ENCODE results near the gene KSR2. TPM values are rescaled to one million over a fixed set of nuclear protein-coding genes. Genes with fewer than 3 reads are reported as not detected.

The KSR2 gene
- total and polyA plus RNA-seq, 10 of the 15 experiments (the other 5 are each of a cell fraction or from before 2014, with no cell fraction given): under 0.01 to 1.5 (median 0.01) TPM; not detected in 3

GRCh38 chr12:117926391-117926899 is 42.3 kb downstream of the KSR2 start:
- DNase-seq (ENCODE audit: low read depth, low spot score) (no peak), ATAC-seq (no peak), FAIRE-seq (no peak)
- H4K20me1 ChIP-seq (ENCODE audit: control insufficient read depth, insufficient read depth): no peaks in the 10 kb centered on the region
- RAD21 ChIA-PET (ENCODE audit: unreplicated experiment): no interaction called here
- WGBS (ENCODE audit: insufficient coverage, insufficient replicate concordance, low lambda C conversion rate, missing lambda C conversion rate): 11% methylated on average over 4 of the region's 4 CpGs
- no peak overlapping the region for H3K4me2 ChIP-seq (ENCODE audit: control insufficient read depth, insufficient read depth)
- TF ChIP-seq, protein P1, sequence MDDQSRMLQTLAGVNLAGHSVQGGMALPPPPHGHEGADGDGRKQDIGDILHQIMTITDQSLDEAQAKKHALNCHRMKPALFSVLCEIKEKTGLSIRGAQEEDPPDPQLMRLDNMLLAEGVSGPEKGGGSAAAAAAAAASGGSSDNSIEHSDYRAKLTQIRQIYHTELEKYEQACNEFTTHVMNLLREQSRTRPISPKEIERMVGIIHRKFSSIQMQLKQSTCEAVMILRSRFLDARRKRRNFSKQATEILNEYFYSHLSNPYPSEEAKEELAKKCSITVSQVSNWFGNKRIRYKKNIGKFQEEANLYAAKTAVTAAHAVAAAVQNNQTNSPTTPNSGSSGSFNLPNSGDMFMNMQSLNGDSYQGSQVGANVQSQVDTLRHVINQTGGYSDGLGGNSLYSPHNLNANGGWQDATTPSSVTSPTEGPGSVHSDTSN (IDR thresholded peaks at IDR 0.05; ENCODE audit: insufficient replicate concordance, low read depth, low read length): no peak
- TF ChIP-seq, protein P2, sequence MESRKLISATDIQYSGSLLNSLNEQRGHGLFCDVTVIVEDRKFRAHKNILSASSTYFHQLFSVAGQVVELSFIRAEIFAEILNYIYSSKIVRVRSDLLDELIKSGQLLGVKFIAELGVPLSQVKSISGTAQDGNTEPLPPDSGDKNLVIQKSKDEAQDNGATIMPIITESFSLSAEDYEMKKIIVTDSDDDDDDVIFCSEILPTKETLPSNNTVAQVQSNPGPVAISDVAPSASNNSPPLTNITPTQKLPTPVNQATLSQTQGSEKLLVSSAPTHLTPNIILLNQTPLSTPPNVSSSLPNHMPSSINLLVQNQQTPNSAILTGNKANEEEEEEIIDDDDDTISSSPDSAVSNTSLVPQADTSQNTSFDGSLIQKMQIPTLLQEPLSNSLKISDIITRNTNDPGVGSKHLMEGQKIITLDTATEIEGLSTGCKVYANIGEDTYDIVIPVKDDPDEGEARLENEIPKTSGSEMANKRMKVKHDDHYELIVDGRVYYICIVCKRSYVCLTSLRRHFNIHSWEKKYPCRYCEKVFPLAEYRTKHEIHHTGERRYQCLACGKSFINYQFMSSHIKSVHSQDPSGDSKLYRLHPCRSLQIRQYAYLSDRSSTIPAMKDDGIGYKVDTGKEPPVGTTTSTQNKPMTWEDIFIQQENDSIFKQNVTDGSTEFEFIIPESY (IDR thresholded peaks at IDR 0.05): no peak
- no peak for TF ChIP-seq MXI1 (IDR thresholded peaks at IDR 0.05; ENCODE audit: low read depth, low read length)
- no peak for TF ChIP-seq POLR2A (IDR thresholded peaks at IDR 0.05; ENCODE audit: low read depth, low read length)
- TF ChIP-seq GABPA (IDR thresholded peaks at IDR 0.05; ENCODE audit: low read depth): no peak
- no peak for TF ChIP-seq SUPT20H (IDR thresholded peaks at IDR 0.05; ENCODE audit: borderline replicate concordance, control insufficient read depth, low read depth, low read length)
- no peak for TF ChIP-seq FOXM1 (IDR thresholded peaks at IDR 0.05; ENCODE audit: low read depth, low read length)
- no peak for TF ChIP-seq IKZF2 (IDR thresholded peaks at IDR 0.05)
- TF ChIP-seq WRNIP1 (IDR thresholded peaks at IDR 0.05; ENCODE audit: borderline replicate concordance, low read depth, low read length): no peak
- no peak for TF ChIP-seq RAD51 (IDR thresholded peaks at IDR 0.05)
- no peak for TF ChIP-seq NRF1 (conservative IDR thresholded peaks at IDR 0.05; ENCODE audit: low read depth, low read length)
- TF ChIP-seq MYB (IDR thresholded peaks at IDR 0.05; ENCODE audit: borderline replicate concordance, low read depth, low read length): no peak
- TF ChIP-seq EP300 (IDR thresholded peaks at IDR 0.05; ENCODE audit: borderline replicate concordance in 1 of 2, control insufficient read depth in 1 of 2, low read depth in 2 of 2, low read length in 2 of 2): no peak
- TF ChIP-seq, protein P3, sequence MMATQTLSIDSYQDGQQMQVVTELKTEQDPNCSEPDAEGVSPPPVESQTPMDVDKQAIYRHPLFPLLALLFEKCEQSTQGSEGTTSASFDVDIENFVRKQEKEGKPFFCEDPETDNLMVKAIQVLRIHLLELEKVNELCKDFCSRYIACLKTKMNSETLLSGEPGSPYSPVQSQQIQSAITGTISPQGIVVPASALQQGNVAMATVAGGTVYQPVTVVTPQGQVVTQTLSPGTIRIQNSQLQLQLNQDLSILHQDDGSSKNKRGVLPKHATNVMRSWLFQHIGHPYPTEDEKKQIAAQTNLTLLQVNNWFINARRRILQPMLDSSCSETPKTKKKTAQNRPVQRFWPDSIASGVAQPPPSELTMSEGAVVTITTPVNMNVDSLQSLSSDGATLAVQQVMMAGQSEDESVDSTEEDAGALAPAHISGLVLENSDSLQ (IDR thresholded peaks at IDR 0.05): no peak
- no peak for TF ChIP-seq PAX5 (IDR thresholded peaks at IDR 0.05; ENCODE audit: borderline replicate concordance, low read depth, low read length)
- TF ChIP-seq, protein P4, sequence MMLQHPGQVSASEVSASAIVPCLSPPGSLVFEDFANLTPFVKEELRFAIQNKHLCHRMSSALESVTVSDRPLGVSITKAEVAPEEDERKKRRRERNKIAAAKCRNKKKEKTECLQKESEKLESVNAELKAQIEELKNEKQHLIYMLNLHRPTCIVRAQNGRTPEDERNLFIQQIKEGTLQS (IDR thresholded peaks at IDR 0.05; ENCODE audit: borderline replicate concordance, extremely low read depth, low read depth, low read length): no peak
- H3K27me3 ChIP-seq (replicated peaks in 1 of 2; ENCODE audit: control insufficient read depth in 2 of 2, insufficient read depth in 2 of 2, low read length in 1 of 2): no peaks in the 10 kb centered on the region
- no peak overlapping the region for H3K27ac ChIP-seq (ENCODE audit: control insufficient read depth, insufficient read depth)
- H3K4me1 ChIP-seq (ENCODE audit: control insufficient read depth, insufficient read depth, low read length): no peaks in the 10 kb centered on the region
- H3K36me3 ChIP-seq (ENCODE audit: control insufficient read depth in 2 of 2, insufficient read depth in 2 of 2, low read length in 1 of 2): no peaks in the 10 kb centered on the region
- BruUV-seq (replicated peaks): no TSS peak
- CTCF ChIA-PET: no interaction called here
- no peak overlapping the region for H3K4me3 ChIP-seq
- no peak overlapping the region for H3K9ac ChIP-seq (ENCODE audit: control insufficient read depth, insufficient read depth, low read length)
- SMC1A ChIA-PET (ENCODE audit: uncharacterized antibody, unreplicated experiment): interaction anchor here (1.0 kb wide), 1 partner anchor 10 kb away, joined by 3 read pairs; no protein-coding TSS in a partner anchor
- in situ Hi-C loops (cut with MboI): no loop called here
- intact Hi-C loops (cut with micrococcal nuclease; ENCODE audit: unreplicated experiment): no loop called here
- POLR2A ChIA-PET: no interaction called here
- H3K79me2 ChIP-seq (ENCODE audit: control insufficient read depth, insufficient read depth, low read length): no peaks in the 10 kb centered on the region
- H2AFZ ChIP-seq (ENCODE audit: control insufficient read depth, low read depth, low read length): no peak overlapping the region
- H3K9me3 ChIP-seq (replicated peaks; ENCODE audit: control insufficient read depth, insufficient read depth, low read length): no peaks in the 10 kb centered on the region; the same call in 2 of the 3 replicates

Measured in GM12878 (cell line).